ENCODE data around the gene CLDN12. TPM values are rescaled to one million over a fixed set of nuclear protein-coding genes. Genes with fewer than 3 reads are reported as not detected.

The CLDN12 gene
- 10 to 100 TPM; 52.5 to 65.6 TPM for total RNA-seq

DNA sequence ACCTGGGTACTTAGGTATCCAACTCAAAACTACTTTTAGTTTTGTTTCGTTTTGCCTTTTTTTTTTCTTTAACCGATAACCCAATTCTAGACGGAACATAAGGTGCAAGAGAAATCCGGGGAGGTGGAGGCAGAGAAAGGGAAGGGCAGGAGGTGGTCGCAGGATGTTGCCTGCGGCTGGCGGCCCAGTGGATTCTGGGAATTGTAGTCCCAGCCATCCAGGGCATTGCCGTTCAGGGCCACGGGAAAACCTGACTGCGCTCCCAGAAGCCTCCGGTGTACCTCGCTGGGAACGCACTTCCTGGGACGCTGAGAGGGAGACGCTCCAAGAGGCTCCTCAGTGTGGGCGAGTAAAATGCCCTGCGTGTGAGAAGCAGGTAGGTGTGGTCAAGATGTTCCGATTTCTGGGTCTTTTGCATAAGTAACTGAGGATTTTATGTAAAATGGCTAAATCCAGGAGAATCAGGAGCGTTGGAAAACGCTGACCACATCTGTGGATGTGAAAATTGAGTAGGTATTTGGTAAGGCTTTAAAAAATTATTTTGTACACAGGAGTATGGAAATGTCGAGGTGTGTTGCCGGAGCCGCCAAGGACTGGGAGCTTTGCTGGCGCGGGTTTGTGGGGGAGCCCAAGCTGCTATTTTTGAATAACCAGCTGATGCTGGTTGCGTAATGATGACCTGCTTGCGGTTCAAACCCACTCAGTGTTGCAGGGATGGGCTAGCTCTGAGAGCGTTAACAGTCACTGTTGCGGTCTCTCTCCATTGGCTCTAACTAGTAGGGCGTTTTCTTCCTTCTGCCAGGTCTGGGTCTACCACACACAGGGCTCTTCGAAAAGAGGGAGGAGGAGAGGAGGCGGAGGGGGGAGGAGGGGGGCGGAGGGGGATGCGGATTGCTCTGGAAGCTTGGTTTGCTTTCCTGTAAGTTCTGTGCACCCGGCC, at the start of gene CLDN12:
CLDN12 (plus strand) TSS at position 288 of the 940 bp plus-strand sequence. CDS start 9,216 bp downstream, outside the sequence.
- DNase-seq: peak; percentile 94

DNA sequence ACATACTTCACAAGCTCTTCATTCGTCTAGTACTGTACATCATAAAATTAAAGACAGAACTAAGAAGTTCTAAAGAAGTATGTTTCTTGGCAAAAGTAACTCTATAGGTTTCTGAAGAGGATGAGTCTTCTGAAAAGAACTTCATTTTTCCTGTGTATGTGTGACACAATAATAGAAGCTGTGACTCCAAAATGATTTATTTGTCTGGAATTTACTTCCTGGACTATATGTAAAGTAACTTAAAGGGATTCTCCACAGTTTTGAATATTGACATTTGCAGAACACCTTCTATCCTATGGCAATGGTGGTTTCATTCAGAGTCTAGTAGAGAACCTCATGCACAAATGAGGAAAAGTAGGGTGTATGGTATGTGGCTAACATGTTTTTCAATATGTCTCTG, 19.8 kb upstream of the CLDN12 start:
- intact Hi-C loops (cut with DNase I): no loop called here
- Histone ChIP-seq H3K36me3 (no peaks in the 10 kb centered on the region), H3K27me3 (no peaks in the 10 kb centered on the region), H3K4me1 (no peaks in the 10 kb centered on the region), H3K9ac (ENCODE audit: low read depth in 2 of 2, low read length in 2 of 2) (no peak overlapping the region), H3K4me3 (no peak overlapping the region), H3K9me3 (no peaks in the 10 kb centered on the region), H3K27ac (no peak overlapping the region)
- DNase-seq: no peak
- TF ChIP-seq CTCF (IDR thresholded peaks at IDR 0.05): no peak

More for the DNA sequence above, at the start of gene CLDN12:
- peak within 1 kb of the TSS; percentile 64 to 89 for H3K9ac ChIP-seq (ENCODE audit: low read depth in 2 of 2, low read length in 2 of 2)
- no peaks in the 10 kb centered on the region for H3K27me3 ChIP-seq
- H3K9me3 ChIP-seq: no peaks in the 10 kb centered on the region
- TF ChIP-seq CTCF (IDR thresholded peaks at IDR 0.05): no peak
- H3K36me3 ChIP-seq: no peaks in the 10 kb centered on the region
- intact Hi-C loops (cut with DNase I): loop anchor here (5.0 kb wide), 1 partner anchor 56 kb away; the partner anchor contains the start of gene GTPBP10
- peak within 1 kb of the TSS; percentile 71 for H3K27ac ChIP-seq
- H3K4me3 ChIP-seq: peak within 1 kb of the TSS; percentile 43
- no peaks in the 10 kb centered on the region for H3K4me1 ChIP-seq

- intact Hi-C loops (cut with DNase I): no loop called here
- H3K9ac ChIP-seq (ENCODE audit: low read depth in 2 of 2, low read length in 2 of 2): no peak overlapping the region
- no peaks in the 10 kb centered on the region for H3K4me1 ChIP-seq
- H3K4me3 ChIP-seq: no peak overlapping the region
- H3K27ac ChIP-seq: no peak overlapping the region
- no peaks in the 10 kb centered on the region for H3K36me3 ChIP-seq
- DNase-seq: no peak
- no peaks in the 10 kb centered on the region for H3K27me3 ChIP-seq
- H3K9me3 ChIP-seq: no peaks in the 10 kb centered on the region
- TF ChIP-seq CTCF (IDR thresholded peaks at IDR 0.05): no peak
These were observed 19.4 kb upstream of the CLDN12 start for GRCh38 chr7:90383861-90384260.

DNA sequence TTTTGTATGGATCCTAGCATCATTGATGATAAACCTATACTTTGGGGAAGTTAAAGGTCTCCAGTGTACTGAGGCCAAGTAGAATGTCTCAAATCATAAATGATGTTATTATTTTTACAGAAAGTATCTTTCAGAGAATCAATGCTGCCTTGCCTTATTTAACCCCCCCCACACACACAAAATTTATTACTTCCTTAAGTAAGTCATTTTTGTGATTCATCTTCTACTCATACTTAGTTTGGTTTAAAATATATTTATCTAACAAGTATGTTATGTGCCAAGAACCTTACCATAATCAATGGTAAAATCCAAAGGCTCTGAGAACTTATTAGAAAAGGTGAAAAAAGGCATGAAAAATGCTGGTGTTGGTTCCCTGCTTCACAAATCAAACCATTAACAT, 18.8 kb upstream of the CLDN12 start:
- no peak overlapping the region for H3K9ac ChIP-seq (ENCODE audit: low read depth in 2 of 2, low read length in 2 of 2)
- DNase-seq: no peak
- no peaks in the 10 kb centered on the region for H3K4me1 ChIP-seq
- H3K27me3 ChIP-seq: no peaks in the 10 kb centered on the region
- intact Hi-C loops (cut with DNase I): no loop called here
- H3K27ac ChIP-seq: no peak overlapping the region
- H3K4me3 ChIP-seq: no peak overlapping the region
- no peak for TF ChIP-seq CTCF (IDR thresholded peaks at IDR 0.05)
- H3K9me3 ChIP-seq: no peaks in the 10 kb centered on the region
- no peaks in the 10 kb centered on the region for H3K36me3 ChIP-seq

DNA sequence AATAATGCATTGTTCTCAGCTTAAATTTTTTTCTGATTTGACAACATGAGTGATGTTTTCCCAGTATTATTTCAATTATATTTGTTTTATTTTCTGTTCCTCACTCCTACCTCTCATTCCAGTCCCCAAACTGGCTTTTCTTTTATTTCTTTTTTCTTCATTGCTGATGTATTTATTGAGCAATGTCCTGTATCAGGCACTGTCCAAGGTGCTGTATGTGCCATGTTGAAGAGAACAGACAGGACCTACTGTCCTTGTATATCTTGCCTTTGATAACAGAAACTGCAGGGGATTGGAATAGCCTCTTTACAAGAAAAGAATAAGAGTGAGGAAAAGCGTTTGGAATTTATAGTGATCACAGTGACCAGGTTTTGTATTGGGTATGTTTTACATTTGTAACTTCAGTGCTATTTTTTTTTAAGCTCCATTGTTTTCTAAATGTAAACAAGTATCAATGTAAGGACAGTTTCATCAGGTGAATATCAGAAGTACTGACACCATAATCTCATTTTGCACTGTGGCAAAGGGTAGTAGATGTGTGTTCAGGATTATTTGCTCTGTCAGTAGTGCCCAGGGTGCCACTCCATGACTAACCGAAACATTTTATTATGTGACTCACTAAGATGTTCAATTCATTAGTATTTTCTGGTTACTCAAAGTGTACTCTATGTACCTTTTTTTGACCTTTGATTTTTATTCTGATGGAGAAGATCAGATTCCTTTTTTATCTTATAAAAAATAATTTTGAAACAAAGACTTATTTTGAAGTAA, 15.6 kb upstream of the CLDN12 start:
- TF ChIP-seq CTCF (IDR thresholded peaks at IDR 0.05): no peak
- DNase-seq: no peak
- intact Hi-C loops (cut with DNase I): no loop called here
- Histone ChIP-seq H3K27ac (no peak overlapping the region), H3K36me3 (no peaks in the 10 kb centered on the region), H3K27me3 (no peaks in the 10 kb centered on the region), H3K4me1 (no peaks in the 10 kb centered on the region), H3K4me3 (no peak overlapping the region), H3K9ac (ENCODE audit: low read depth in 2 of 2, low read length in 2 of 2) (no peak overlapping the region), H3K9me3 (no peaks in the 10 kb centered on the region)
